IMR-90 (cell line): ENCODE results near the gene PHAF1. TPM values are rescaled to one million over a fixed set of nuclear protein-coding genes. Genes with fewer than 3 reads are reported as not detected.
A peak's percentile ranks its signal among the peaks of the same experiment; 100 is the strongest.

ENCODE experiments used
- ATAC-seq: fragments of 200-7000 bp; cut with Tn5 transposase; 2 replicates; pipeline ENCODE4 v1.9.1; 2020; ENCODE audit warnings: low read depth, mild to moderate bottlenecking, moderate library complexity
- BruUV-seq: library from RNA; stranded (reverse); fragments of 400-500 nt; replicated peaks from 2 replicates; lab custom pipeline; 2021; lab: Mats Ljungman, UMichigan
- CTCF ChIA-PET: fragments of 300-600 bp; formaldehyde crosslinking; extraction: SDS; loops from one replicate; lab custom pipeline; 2021; ENCODE audit warnings: antibody characterized with exemption; lab: Yijun Ruan, JAX
- POLR2A ChIA-PET: fragments of 300-600 bp; sonication (Branson Sonifier 250); formaldehyde crosslinking; loops from one replicate; lab custom pipeline; 2022; ENCODE audit warnings: antibody characterized with exemption; ENCODE audit not compliant: unreplicated experiment; lab: Charles Lee
- DNase-seq: peaks from one replicate; pipeline ENCODE4 v3.0.0; 2013
- H2AFZ ChIP-seq: replicated peaks from 2 replicates; pipeline ENCODE3; 2013; ENCODE audit warnings: low read length, mild to moderate bottlenecking; ENCODE audit not compliant: poor library complexity
- H2AK5ac ChIP-seq: 2 replicates; pipeline ENCODE4 v1.6.1; 2013; ENCODE audit warnings: low read depth, low read length, inconsistent platforms
- H2AK9ac ChIP-seq: replicated peaks from 2 replicates; pipeline ENCODE3; 2013; ENCODE audit warnings: mild to moderate bottlenecking, low read depth, low read length, moderate library complexity; ENCODE audit not compliant: poor library complexity
- H2BK120ac ChIP-seq: 2 replicates; pipeline ENCODE4 v1.6.1; 2013; ENCODE audit warnings: low read depth, low read length, inconsistent platforms
- H2BK15ac ChIP-seq: 3 replicates; pipeline ENCODE4 v1.6.1; 2013; ENCODE audit warnings: low read depth, low read length, inconsistent platforms
- H2BK20ac ChIP-seq: 2 replicates; pipeline ENCODE4 v1.6.1; 2013; ENCODE audit warnings: low read depth, mild to moderate bottlenecking, inconsistent platforms, low read length, moderate library complexity
- H2BK5ac ChIP-seq: 2 replicates; pipeline ENCODE4 v1.6.1; 2013; ENCODE audit warnings: mild to moderate bottlenecking, low read depth, low read length, inconsistent platforms; ENCODE audit not compliant: poor library complexity, severe bottlenecking
- H3K14ac ChIP-seq: replicated peaks from 2 replicates; pipeline ENCODE4 v1.6.1; 2013; ENCODE audit warnings: low read depth, low read length, inconsistent platforms
- H3K18ac ChIP-seq: 2 replicates; pipeline ENCODE4 v1.6.1; 2013; ENCODE audit warnings: low read depth, low read length, control low read depth
- H3K23ac ChIP-seq: 2 replicates; pipeline ENCODE4 v1.6.1; 2013; ENCODE audit warnings: low read depth, low read length, inconsistent platforms
- H3K27ac ChIP-seq: 2 replicates; pipeline ENCODE4 v1.5.1; 2013; ENCODE audit warnings: mild to moderate bottlenecking, control low read depth, low read length; ENCODE audit not compliant: insufficient read depth
- H3K27me3 ChIP-seq: 2 replicates; pipeline ENCODE4 v1.6.1; 2013; ENCODE audit warnings: low read length; ENCODE audit not compliant: control insufficient read depth, insufficient read depth
- H3K36me3 ChIP-seq: 2 replicates; pipeline ENCODE4 v1.6.1; 2013; ENCODE audit warnings: low read length, mixed read lengths; ENCODE audit not compliant: control insufficient read depth, insufficient read depth
- H3K4ac ChIP-seq: 2 replicates; pipeline ENCODE4 v1.6.1; 2013; ENCODE audit warnings: low read depth, low read length, inconsistent platforms
- H3K4me1 ChIP-seq: 2 replicates; pipeline ENCODE4 v1.6.1; 2013; ENCODE audit warnings: low read length, mixed read lengths; ENCODE audit not compliant: control insufficient read depth, insufficient read depth
- H3K4me2 ChIP-seq: 2 replicates; pipeline ENCODE4 v1.6.1; 2013; ENCODE audit warnings: low read depth, mild to moderate bottlenecking, control low read depth, low read length, moderate library complexity
- H3K4me3 ChIP-seq: 2 replicates; pipeline ENCODE4 v1.5.1; 2013; ENCODE audit warnings: low read depth, mild to moderate bottlenecking, control low read depth, low read length, moderate library complexity; ENCODE audit not compliant: insufficient read depth
- H3K56ac ChIP-seq: 2 replicates; pipeline ENCODE4 v1.6.1; 2013; ENCODE audit warnings: low read length, inconsistent platforms; ENCODE audit not compliant: insufficient read depth; ENCODE audit errors: extremely low read depth
- H3K79me1 ChIP-seq, 2 experiments: 2 replicates each; pipeline ENCODE4 v1.6.1; 2013; ENCODE audit warnings: low read length in 2 of 2, inconsistent platforms in 1 of 2, low read depth in 1 of 2
- H3K9ac ChIP-seq: 2 replicates; pipeline ENCODE4 v1.6.1; 2013; ENCODE audit warnings: low read depth, low read length, control low read depth
- H3K9me1 ChIP-seq: 2 replicates; pipeline ENCODE4 v1.6.1; 2013; ENCODE audit warnings: low read length, inconsistent platforms; ENCODE audit not compliant: insufficient read depth
- H3K9me3 ChIP-seq: 2 replicates; pipeline ENCODE4 v1.6.1; 2013; ENCODE audit warnings: low read length; ENCODE audit not compliant: control insufficient read depth, insufficient read depth
- H4K20me1 ChIP-seq: 2 replicates; pipeline ENCODE4 v1.6.1; 2013; ENCODE audit warnings: low read length, inconsistent platforms; ENCODE audit not compliant: insufficient read depth
- H4K5ac ChIP-seq: 2 replicates; pipeline ENCODE4 v1.6.1; 2013; ENCODE audit warnings: mild to moderate bottlenecking, low read depth, low read length, control low read depth
- H4K8ac ChIP-seq, 2 experiments: 2 replicates each; pipeline ENCODE4 v1.6.1; 2013; ENCODE audit warnings: low read depth in 2 of 2, low read length in 2 of 2, control low read depth in 1 of 2, inconsistent platforms in 1 of 2
- H4K91ac ChIP-seq: 2 replicates; pipeline ENCODE4 v1.6.1; 2013; ENCODE audit warnings: low read depth, low read length, inconsistent platforms; ENCODE audit not compliant: insufficient read depth
- RAD21 ChIP-seq: IDR thresholded peaks from 2 replicates; pipeline ENCODE4 v1.6.1; 2012; ENCODE audit warnings: low read length, improper control_type of control experiment
- RCOR1 ChIP-seq: IDR thresholded peaks from 2 replicates; pipeline ENCODE4 v1.6.1; 2012; ENCODE audit warnings: mild to moderate bottlenecking, low read length, improper control_type of control experiment; ENCODE audit not compliant: insufficient replicate concordance
- WGBS, 2 experiments: methylation state at CpG; one replicate each; pipeline versions ENCODE4 v1.1.5 to v1.1.7; 2013; ENCODE audit warnings: missing lambda C conversion rate in 2 of 2; ENCODE audit not compliant: insufficient read length in 1 of 2; ENCODE audit errors: extremely low coverage in 2 of 2; 5-methylcytosine and 5-hydroxymethylcytosine counted together
- dilution Hi-C: fragments of 300-500 bp; cut with HindIII; formaldehyde crosslinking; loops from one replicate; pipeline ENCODE4 v1.14.3; 2018; ENCODE audit warnings: low sequenced_read_pairs; ENCODE audit not compliant: unreplicated experiment
- in situ Hi-C: fragments of 300-500 bp; cut with MboI; formaldehyde crosslinking; loops from 3 replicates; pipeline ENCODE4 v1.14.3; 2019; ENCODE audit warnings: low sequenced_read_pairs, inconsistent platforms, mixed read lengths
- intact Hi-C: fragments of 100-400 bp; cut with micrococcal nuclease; formaldehyde crosslinking; loops from 2 replicates; pipeline ENCODE4 v1.10.0; 2022
- polyA plus RNA-seq, 3 experiments: library from polyadenylated mRNA; depleted of rRNA; stranded (reverse); fragments of >200 nt; gene quantifications; 2 replicates each; pipeline ENCODE4 v1.2.3, GENCODE V29; 2012; ENCODE audit warnings: low replicate concordance in 1 of 3
- total RNA-seq: library from RNA; depleted of rRNA; stranded (reverse); fragments of >200 nt; gene quantifications from 2 replicates; pipeline ENCODE4 v1.2.3, GENCODE V29; 2012

Gene PHAF1
- total and polyA plus RNA-seq, 2 of the 4 experiments (the other 2 are of a cell fraction): 14.0 to 19.8 TPM

DNA sequence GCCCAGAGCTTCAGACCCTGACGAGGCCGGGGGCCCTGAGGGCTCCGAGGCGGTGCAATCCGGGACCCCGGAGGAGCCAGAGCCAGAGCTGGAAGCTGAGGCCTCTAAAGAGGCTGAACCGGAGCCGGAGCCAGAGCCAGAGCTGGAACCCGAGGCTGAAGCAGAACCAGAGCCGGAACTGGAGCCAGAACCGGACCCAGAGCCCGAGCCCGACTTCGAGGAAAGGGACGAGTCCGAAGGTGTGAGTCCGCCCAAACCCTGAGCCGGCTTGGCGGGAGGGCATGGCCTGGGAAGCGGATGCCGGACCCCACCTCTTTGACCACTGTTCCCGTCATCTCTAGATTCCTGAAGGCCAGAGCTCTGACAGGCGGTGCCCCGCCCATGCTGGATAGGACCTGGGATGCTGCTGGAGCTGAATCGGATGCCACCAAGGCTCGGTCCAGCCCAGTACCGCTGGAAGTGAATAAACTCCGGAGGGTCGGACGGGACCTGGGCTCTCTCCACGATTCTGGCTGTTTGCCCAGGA is 65.0 kb downstream of the PHAF1 start:
- intact Hi-C loops: no loop called here
- in situ Hi-C loops: no loop called here
- no peak overlapping the region for H2BK120ac ChIP-seq
- H2AK9ac ChIP-seq: peak overlapping the region; percentile 95
- H3K27me3 ChIP-seq: no peaks in the 10 kb centered on the region
- 0 out of 2 replicates have a peak overlapping the region, but pooled peaks have one; percentile 51 for H3K4ac ChIP-seq
- no peak overlapping the region for H2BK5ac ChIP-seq
- H3K18ac ChIP-seq: no peak overlapping the region
- peaks cover 17 to 47% of the 10 kb centered on the region in 2 experiments; a peak in 3 of 4 replicates for H3K79me1 ChIP-seq
- H4K20me1 ChIP-seq: peaks cover 25% of the 10 kb centered on the region
- no peak overlapping the region for H3K23ac ChIP-seq
- POLR2A ChIA-PET: no interaction called here
- WGBS, 2 experiments: 67% methylated on average over 16 of the region's 31 CpGs; no CpG with 5 or more reads in 1 of the 2 experiments
- dilution Hi-C loops: no loop called here
- no peak overlapping the region for H2BK20ac ChIP-seq
- CTCF ChIA-PET: no interaction called here
- BruUV-seq: no TSS peak
- DNase-seq (no peak), ATAC-seq (no peak)
- no peak overlapping the region for H3K14ac ChIP-seq
- no peak overlapping the region for H3K27ac ChIP-seq
- no peaks in the 10 kb centered on the region for H3K9me3 ChIP-seq
- H3K4me3 ChIP-seq: no peak overlapping the region
- H2BK15ac ChIP-seq: no peak overlapping the region
- no peak overlapping the region for H3K56ac ChIP-seq
- peaks cover 11% of the 10 kb centered on the region; the same call in 1 of the 2 replicates for H3K36me3 ChIP-seq
- H3K9ac ChIP-seq: no peak overlapping the region
- peak overlapping the region; percentile 16; the same call in 1 of the 2 replicates for H2AK5ac ChIP-seq
- peak overlapping the region; percentile 93 for H2AFZ ChIP-seq
- peaks cover 15% of the 10 kb centered on the region for H3K9me1 ChIP-seq
- H4K8ac ChIP-seq: no peak overlapping the region; a peak in 1 of 4 replicates
- H3K4me2 ChIP-seq: no peak overlapping the region; the same call in 1 of the 2 replicates
- peaks cover 28% of the 10 kb centered on the region for H3K4me1 ChIP-seq
- H4K5ac ChIP-seq: no peak overlapping the region
- no peak for TF ChIP-seq RCOR1
- TF ChIP-seq RAD21: no peak
- no peak overlapping the region for H4K91ac ChIP-seq
